Lower lobe of right lung (tissue), 2 donors: ENCODE measurements around the gene CDH23. TPM values are rescaled to one million over a fixed set of nuclear protein-coding genes. Genes with fewer than 3 reads are reported as not detected.

Experiments used
- ATAC-seq, 2 donors: fragments of 200-7000 bp; cut with Tn5 transposase; one replicate each; pipeline ENCODE4 v1.9.1; 2020 to 2022; ENCODE audit warnings: mild to moderate bottlenecking in 2 of 2, moderate library complexity in 2 of 2
- DNase-seq: peaks from one replicate; pipeline ENCODE4 v3.0.0-alpha.2; 2020
- H3K27ac ChIP-seq: fragments of 200-600 bp; one replicate; pipeline ENCODE4 v1.8.0; 2022
- H3K27me3 ChIP-seq: fragments of 200-600 bp; one replicate; pipeline ENCODE4 v1.8.0; 2022; ENCODE audit warnings: low read depth
- H3K36me3 ChIP-seq: fragments of 200-600 bp; one replicate; pipeline ENCODE4 v1.8.0; 2022; ENCODE audit warnings: mild to moderate bottlenecking
- H3K4me1 ChIP-seq: fragments of 200-600 bp; one replicate; pipeline ENCODE4 v1.8.0; 2022
- H3K4me3 ChIP-seq: fragments of 200-600 bp; one replicate; pipeline ENCODE4 v1.8.0; 2022; ENCODE audit warnings: mild to moderate bottlenecking
- H3K9me3 ChIP-seq: fragments of 200-600 bp; one replicate; pipeline ENCODE4 v1.8.0; 2022
- intact Hi-C: fragments of 100-400 bp; cut with DNase I; formaldehyde crosslinking; loops from one replicate; pipeline ENCODE4 v1.11.0; 2022
- total RNA-seq: library from RNA; stranded (reverse); fragmentation: NEBNext Ultra II Directional; extraction: Animal tissue kit (Norgen Biotek cat#: 25700); gene quantifications from one replicate; pipeline ENCODE4 v1.2.1, GENCODE V29; 2021
- TF ChIP-seq, protein P1 (sequence below): fragments of 200-600 bp; IDR thresholded peaks from one replicate; pipeline ENCODE4 v1.8.0; 2022; ENCODE audit warnings: antibody characterized with exemption, mild to moderate bottlenecking
- donor health status: DM: no; HTN: yes; CAD: no; lungs with severe emphysema.

The CDH23 gene
- total RNA-seq, 1 donor from 2014 or later = 9.4 TPM

DNA sequence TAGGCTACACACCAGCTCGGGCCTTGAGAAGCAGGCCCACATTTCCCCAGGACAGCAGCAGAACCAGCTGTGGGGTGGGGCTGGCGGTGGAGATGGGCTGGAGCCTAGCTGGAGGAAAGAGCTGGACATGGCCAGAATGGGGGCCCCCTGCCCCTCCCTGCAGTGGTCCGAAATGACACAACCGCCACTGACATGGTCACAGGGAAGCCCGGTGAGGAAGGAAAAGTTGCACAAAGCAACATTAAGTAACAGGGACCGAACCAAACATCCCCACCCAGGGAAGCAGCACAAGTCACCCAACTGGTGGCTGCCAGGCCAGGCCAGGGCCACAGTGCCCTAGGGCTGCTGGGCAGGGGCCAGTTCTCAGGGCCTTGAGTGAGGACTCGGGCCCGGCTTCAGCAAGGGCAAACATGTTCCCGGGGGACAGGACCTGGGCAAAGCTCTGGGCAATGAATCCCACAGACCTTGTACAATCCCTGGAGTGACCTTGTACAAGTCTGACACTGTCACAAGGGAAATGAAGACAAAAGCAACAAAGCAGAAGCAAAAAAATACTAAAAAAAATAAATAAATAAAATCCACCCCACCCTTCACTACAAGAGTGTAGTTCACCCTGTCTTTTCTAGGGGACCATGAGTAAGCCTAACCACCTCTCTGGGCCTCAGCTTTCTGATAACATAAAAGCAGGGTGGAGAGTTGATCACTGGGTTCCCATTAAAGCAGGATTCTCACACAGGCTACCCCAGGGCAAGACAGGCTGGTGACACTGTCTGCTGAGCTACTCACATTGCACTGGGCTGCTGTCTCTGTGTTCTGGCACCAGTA, 421.3 kb downstream of the CDH23 start:
- Histone ChIP-seq H3K4me3 (no peak overlapping the region), H3K27me3 (no peaks in the 10 kb centered on the region), H3K4me1 (peaks cover 20% of the 10 kb centered on the region), H3K36me3 (peaks cover 89% of the 10 kb centered on the region), H3K27ac (no peak overlapping the region), H3K9me3 (no peaks in the 10 kb centered on the region)
- DNase-seq (peak; percentile 75), ATAC-seq (peak; percentile 60 to 74)
- TF ChIP-seq, protein P1, sequence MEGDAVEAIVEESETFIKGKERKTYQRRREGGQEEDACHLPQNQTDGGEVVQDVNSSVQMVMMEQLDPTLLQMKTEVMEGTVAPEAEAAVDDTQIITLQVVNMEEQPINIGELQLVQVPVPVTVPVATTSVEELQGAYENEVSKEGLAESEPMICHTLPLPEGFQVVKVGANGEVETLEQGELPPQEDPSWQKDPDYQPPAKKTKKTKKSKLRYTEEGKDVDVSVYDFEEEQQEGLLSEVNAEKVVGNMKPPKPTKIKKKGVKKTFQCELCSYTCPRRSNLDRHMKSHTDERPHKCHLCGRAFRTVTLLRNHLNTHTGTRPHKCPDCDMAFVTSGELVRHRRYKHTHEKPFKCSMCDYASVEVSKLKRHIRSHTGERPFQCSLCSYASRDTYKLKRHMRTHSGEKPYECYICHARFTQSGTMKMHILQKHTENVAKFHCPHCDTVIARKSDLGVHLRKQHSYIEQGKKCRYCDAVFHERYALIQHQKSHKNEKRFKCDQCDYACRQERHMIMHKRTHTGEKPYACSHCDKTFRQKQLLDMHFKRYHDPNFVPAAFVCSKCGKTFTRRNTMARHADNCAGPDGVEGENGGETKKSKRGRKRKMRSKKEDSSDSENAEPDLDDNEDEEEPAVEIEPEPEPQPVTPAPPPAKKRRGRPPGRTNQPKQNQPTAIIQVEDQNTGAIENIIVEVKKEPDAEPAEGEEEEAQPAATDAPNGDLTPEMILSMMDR = no peak
- intact Hi-C loops = no loop called here

DNA sequence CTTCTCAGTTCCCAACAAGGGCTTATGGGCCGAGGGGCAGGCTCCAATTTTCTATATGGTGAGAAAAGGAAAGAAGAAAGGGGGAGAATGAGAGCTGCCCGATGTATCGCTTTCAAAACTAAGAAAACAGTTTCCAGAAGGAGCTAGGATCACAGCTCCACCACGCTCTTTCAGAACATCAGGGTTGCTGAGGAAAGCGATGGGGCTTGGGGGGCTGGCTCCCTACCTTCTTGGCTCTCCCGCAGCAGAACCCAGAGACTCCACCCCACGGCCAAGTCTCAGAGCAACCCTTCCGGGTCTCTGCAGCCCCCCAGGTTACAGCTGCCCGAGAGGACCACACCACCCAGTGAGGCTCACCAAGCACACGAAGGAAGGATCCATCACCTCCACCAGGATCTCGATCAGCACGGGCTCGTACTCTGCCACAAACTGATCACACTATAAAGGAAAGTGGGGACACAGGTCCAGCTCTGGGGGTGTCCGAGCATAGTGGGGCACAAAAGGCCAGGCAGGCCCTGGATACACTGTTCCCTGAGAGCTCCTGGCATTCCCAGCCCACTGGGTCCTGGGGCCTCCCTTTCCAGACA, 422.0 kb downstream of the CDH23 start:
- ATAC-seq (no peak), DNase-seq (no peak)
- Histone ChIP-seq H3K4me1 (peaks cover 20% of the 10 kb centered on the region), H3K4me3 (no peak overlapping the region), H3K27ac (no peak overlapping the region), H3K9me3 (no peaks in the 10 kb centered on the region), H3K36me3 (peaks cover 96% of the 10 kb centered on the region), H3K27me3 (no peaks in the 10 kb centered on the region)
- intact Hi-C loops = no loop called here
- TF ChIP-seq, protein P1 = no peak

DNA sequence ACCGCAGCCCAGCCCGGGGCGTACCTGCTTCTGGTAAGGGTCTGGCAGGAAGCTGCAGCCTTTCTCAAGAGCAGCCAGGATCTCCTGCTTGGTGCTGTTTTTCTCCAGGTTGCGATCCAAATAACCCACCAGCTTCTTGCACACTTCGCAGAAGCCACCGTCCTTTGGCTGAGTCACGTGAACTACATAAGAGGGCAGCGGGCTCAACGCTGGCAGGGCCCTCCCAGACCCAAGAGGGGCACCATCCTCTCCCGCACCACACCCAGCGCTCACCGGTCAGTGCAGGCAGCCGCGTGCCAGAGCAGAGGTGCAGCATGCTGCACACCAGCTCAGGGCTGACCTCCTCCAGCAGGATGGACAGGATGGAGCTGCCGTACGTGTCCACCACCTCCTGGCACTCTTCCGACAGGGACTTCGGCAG, 422.7 kb downstream of the CDH23 start:
- Histone ChIP-seq H3K9me3 (no peaks in the 10 kb centered on the region), H3K4me3 (no peak overlapping the region), H3K27me3 (no peaks in the 10 kb centered on the region), H3K27ac (no peak overlapping the region), H3K36me3 (peaks cover 98% of the 10 kb centered on the region), H3K4me1 (peaks cover 20% of the 10 kb centered on the region)
- DNase-seq (no peak), ATAC-seq (no peak)
- intact Hi-C loops = no loop called here
- TF ChIP-seq, protein P1 = no peak

DNA sequence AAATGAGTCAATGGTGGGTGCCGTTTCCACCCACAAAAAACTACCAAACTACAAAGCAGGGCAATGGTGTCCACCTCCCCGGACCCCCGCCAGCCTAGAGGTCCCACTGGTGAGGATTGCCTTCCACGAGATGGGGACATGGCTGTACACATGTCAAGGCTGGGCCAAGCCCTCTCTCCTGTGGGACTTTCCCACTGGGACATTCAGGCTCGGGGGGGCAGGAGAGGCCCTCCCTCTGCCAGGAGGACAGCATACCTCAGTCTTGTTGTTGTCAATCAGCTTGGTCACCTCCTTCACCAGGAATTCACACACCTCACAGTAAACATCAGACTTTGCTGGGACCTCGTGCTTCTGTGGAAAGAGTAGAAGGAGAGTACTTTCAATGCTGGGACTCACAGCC, 423.3 kb downstream of the CDH23 start:
- intact Hi-C loops = no loop called here

DNA sequence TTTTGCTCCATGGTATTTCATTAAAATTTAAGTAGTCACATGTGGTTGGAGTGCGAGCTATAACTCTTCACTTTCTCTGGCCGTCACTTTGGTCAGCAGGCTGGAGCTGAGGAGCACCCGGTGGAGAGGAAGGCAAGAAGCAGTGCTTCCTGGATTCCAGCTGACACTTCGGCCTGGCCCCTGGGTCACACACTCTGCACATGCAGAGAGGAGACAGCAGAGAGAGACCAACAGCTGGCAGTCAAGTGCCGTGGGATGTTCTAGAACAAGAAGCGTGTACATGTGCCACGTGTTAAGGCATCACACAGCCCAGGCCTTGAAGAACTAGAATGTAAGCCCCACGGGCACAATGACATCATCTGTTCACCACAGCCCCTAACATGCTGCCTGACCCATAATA, 424.2 kb downstream of the CDH23 start:
- H3K4me3 ChIP-seq = no peak overlapping the region
- TF ChIP-seq, protein P1 = no peak
- no peaks in the 10 kb centered on the region for H3K9me3 ChIP-seq
- H3K36me3 ChIP-seq = peaks cover 100% of the 10 kb centered on the region
- ATAC-seq (no peak), DNase-seq (no peak)
- intact Hi-C loops = no loop called here
- peaks cover 27% of the 10 kb centered on the region for H3K4me1 ChIP-seq
- H3K27me3 ChIP-seq = no peaks in the 10 kb centered on the region
- no peak overlapping the region for H3K27ac ChIP-seq

More for the DNA sequence above, 423.3 kb downstream of the CDH23 start:
- H3K4me1 ChIP-seq = peaks cover 26% of the 10 kb centered on the region
- no peaks in the 10 kb centered on the region for H3K27me3 ChIP-seq
- DNase-seq (no peak), ATAC-seq (no peak)
- no peak overlapping the region for H3K4me3 ChIP-seq
- TF ChIP-seq, protein P1 = no peak
- no peak overlapping the region for H3K27ac ChIP-seq
- peaks cover 100% of the 10 kb centered on the region for H3K36me3 ChIP-seq
- H3K9me3 ChIP-seq = no peaks in the 10 kb centered on the region
